Mammary epithelial cell (primary cell): ENCODE results near the gene CBLN1.

Experiments used
- CTCF ChIP-seq, 2 donors: IDR thresholded peaks in 1 of 2; conservative IDR thresholded peaks in 1 of 2; 2 replicates each; pipeline ENCODE4 v1.5.1; 2011 to 2012; ENCODE audit warnings: inconsistent platforms in 2 of 2, low read length in 2 of 2, mild to moderate bottlenecking in 2 of 2, control low read depth in 1 of 2, low read depth in 1 of 2; ENCODE audit not compliant: insufficient read depth in 1 of 2; ENCODE audit errors: extremely low read depth in 1 of 2
- EZH2 ChIP-seq: IDR thresholded peaks from 2 replicates; pipeline ENCODE4 v1.6.1; 2012; ENCODE audit warnings: low read length, inconsistent platforms, borderline replicate concordance

- TF ChIP-seq CTCF (conservative IDR thresholded peaks at IDR 0.05 in 1 of 2, IDR thresholded peaks at IDR 0.05 in 1 of 2; ENCODE audit: extremely low read depth in 1 of 2, insufficient read depth in 1 of 2, low read depth in 1 of 2, low read length in 2 of 2) = no peak
- TF ChIP-seq EZH2 = no peak
Observed at GRCh38 chr16:49275050-49275730, 6.4 kb downstream of the CBLN1 start.
